Activated CD4-positive, alpha-beta T cell treated with anti-CD3 and anti-CD28 coated beads, Interleukin-2, amount 50 U/mL, for 4 hours (primary cell): ENCODE data around the gene AKR1E2.

Experiments used
- DNase-seq, 2 experiments: peaks; one replicate each; pipeline ENCODE4 v3.0.0-alpha.2; 2020

The AKR1E2 gene

DNA sequence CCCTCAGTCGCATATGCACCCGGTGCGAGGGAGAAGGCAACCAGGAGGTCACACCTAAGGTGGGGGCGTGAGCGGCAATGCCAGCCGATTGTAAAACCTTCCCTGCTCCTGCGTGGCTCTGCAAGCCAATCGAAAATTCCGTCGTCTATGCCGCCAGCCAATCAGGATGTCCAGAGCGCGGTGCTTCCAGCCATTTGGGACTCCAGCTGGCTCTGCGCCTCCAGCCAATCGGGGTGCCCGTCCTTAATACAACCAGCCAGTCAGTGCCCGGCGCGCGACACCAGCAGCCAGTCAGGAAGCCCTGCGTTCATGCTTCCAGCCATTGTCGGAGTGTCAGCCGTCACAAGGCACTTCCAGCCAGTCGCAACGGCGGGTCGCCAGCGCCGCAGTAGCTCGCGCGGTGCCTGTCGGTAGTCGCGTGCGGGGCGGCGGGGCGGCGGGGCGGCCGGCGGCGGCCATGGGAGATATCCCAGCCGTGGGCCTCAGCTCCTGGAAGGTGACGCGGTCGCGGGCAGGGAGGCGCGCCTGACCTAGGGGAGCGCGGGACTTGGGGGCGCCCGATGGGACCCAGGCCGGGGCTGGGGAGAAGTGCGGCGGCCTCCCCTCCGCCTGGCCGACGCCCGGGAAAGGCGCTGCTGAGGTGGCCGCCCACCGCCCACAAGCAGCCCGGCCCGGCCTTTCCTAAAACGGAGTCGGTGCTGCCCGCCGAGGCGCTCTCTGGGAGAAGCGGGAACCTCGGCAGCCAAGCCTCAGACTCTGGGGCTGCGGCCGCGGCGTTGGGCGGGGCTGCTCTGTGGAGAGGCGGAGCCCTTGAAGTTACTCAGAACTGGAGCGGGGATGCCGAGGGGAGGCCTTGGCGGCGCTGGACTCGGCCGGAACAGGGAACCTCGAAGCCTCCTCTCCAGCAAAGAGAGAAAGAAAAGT lies at the start of gene AKR1E2:
TSS of gene AKR1E2 (plus strand) at position 340 of the 924 bp plus-strand sequence. CDS start at position 458, 118 bp downstream.
- DNase-seq, result peak; percentile 55 to 61

DNA sequence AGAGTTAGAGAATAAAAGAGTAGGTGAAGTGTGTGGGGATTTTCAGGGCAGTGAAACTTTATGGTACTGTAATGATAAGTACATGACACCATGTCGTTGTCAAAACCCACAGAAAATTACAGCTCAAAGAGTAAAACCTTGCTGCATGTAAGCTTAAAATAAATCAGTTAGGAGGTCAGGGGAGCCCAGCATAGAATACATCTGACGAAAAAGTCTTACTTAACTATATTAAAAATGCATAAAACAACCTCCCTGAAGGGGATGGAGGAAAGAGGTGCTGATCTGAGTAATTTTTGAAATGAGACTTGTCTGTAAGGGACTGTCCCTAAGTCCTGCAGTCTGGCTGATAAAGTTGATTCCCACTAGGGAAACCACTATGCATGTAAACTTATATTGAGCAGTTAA lies 49.8 kb upstream of the AKR1E2 start:
- no peak for DNase-seq

DNA sequence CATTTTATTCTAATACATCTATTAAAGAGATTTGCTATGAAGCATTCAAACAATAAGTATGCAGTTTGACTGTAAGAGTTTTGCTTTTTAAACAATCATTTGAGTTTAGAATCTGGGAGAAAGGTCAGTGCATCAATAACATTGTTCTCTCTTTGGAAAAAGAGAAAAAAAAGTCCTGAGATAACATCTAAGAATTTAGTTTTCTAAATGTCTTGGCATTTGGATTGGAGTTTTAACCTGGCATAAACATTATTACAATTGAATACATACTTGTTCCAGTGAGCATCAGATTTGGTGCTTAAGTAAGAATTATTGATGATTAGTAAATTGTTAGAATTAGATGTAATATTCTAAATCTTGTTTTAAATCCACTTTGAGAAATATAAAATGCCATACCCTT lies 47.2 kb upstream of the AKR1E2 start:
- DNase-seq, result no peak

DNA sequence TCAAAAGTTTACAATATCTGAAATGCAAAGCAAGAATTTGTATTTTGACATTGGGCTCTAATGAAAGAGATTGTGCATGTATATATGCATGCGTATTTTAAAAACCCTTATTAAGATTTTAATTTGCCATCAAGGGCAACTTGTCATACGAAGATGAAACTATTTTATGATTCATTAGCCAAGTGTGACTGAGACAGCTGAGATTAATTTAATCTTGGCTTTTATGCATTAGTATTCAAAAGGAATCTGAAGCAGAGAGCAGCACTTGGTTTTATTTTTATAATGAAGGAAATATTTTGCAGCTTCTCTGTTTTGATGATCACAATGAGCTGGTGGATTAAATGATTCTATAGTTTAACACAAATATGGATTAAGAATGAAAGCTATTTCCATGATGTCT lies 45.9 kb upstream of the AKR1E2 start:
- no peak for DNase-seq

DNA sequence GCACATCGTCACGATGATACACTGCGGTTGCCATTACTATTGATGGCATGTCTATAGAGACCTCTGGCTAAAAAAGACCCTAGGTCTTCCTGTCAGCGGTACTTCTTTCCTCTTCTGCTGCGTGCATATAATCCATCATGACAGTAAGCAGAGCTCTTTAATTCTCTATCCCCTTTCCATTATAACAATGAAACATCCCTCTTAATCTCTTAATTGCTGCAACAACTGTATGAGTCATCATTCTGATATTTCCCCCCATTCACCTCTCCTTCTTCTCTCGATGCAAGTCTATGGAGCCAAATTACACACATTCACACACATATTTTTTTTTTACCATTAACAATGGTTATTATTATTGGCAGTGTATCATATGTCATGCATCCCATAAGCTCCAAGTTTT lies 45.2 kb upstream of the AKR1E2 start:
- no peak for DNase-seq

DNA sequence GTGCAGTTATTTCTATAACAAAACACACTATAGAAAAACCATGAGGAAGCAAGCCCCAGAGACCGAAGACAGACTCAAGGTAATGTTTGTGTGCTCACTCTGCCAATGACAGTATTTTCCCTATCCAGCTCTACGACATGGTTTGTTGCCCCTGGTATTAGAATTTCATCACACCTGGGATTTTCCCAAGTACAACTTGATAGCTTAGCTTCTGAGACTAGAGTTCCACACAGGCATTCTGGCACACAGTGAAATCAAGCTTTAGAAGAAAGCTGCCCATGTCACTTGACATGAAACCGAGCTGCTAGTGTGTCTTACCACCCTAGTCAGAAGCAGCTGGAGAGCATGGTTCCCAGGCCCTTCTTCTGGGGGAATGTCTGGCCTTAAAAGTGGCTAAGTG lies 44.1 kb upstream of the AKR1E2 start:
- DNase-seq, result no peak

DNA sequence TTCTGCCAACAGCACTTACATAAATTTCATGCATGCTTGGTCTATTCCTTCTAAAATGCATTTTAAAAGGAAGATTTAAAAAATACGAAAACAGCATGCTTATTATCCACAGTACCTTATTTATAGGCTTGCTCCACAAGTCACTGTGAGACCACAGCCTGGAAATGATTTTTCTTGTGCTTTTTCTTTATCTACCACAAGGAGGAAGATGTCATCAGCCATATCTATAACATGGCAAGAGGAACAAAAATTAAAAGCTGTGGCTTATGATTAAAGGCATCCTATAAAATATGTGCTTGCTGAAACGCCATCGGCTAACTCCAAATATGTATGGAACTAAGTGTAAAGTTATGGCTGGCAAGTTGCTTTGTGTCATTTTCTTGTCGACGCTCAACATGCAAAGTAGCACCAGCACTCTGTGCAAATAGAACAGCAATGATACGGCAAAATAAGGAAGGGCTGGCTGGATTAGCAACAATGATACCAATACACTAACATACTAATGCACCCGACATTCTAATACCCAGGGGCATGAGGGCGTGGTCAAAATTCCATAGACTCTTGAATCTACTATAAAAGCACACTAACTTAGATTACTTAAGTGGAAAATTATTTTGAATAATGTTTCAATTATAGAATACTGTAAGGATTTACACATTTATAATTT lies 41.2 kb upstream of the AKR1E2 start:
- no peak for DNase-seq

DNA sequence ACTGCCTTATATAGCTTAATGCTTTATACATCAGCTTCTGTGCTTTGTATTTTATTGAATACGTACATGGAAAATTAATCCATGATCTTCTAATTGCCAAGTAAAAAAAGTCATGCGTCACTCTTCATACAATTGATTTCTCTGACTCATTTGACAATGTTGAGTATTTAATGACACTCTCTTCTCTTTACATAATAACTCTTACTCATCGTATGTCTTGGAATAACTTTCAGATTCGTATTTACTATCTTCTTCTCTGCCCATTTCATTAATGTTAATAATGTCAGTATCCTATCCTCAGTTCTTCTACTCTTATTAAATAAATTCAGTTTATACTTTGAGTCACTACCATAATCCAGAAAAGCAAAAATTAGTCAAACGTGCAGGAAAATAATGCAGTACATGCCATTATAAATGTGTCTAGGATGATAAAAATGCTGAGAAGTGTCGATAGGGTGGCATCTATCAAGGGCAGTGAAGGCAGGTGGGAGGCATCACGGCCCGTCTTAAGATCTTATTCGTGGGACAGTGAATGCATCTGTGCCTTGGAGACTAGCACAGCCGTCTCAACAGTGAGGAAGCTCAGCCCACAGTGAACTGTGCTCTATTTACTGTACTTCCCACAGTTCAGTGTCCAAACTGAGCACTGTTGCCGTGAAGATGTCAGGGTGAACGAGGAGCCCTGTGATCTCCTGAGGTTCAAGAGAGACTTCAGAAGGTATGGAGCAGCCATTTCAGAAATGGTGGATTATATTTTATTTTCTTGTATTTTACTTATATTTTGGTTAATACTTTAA lies 39.8 kb upstream of the AKR1E2 start:
- DNase-seq, result no peak

DNA sequence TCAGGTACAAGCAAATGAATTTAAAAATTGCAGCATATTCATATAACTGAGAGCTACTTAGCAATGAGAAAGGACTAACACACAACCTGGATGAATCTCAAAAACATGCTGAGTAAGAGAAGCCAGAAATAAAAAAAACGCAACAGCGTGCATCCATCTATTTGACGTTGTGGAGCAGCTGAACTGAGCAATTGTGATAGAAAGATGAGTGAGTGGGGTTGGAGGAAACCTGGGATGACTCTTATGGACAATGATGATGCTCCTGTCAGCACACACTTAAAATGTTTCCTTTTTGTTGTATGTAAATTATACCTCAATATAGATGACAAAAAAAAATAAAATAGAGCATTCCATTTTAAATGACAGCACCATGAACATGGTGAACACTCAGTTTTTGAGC lies 36.0 kb upstream of the AKR1E2 start:
- DNase-seq, result no peak

DNA sequence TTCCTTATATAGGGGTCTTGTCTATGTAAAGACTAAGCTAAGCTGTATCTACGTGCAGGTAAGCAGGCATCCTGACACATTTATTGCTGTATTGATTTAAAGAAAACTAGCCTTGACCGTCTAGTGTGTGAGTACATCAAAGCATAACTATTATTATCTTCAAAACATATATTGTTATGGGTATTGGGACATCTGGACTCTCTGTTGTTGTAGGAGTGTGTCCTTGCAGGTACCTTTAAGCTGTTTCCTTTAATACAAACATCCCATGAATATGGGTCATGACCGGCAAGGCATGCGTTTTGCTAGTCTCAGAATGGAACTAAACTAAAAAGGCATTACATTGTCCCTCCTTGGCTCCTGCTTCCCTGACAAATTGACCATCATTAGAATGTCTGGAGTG lies 35.1 kb upstream of the AKR1E2 start:
- DNase-seq, result no peak

DNA sequence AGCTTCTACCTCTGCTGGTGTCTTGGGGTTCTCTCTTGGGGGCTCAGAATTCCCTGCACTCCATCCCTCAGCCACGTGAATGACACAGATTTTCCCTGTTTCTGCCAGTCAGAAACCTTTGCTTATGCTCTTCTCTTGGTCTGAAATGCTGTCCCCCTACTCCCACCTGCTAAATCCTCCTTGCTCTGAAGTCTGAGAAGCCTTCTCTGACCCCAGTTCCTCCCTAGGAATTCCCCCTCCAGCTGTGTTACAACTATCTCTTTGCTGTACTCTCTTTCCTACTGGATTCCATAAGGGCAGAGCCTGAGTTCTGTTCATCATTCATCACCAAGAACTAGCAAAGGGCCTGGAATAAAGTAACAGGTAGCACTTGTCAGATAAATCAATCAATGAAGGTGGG lies 33.6 kb upstream of the AKR1E2 start:
- no peak for DNase-seq

DNA sequence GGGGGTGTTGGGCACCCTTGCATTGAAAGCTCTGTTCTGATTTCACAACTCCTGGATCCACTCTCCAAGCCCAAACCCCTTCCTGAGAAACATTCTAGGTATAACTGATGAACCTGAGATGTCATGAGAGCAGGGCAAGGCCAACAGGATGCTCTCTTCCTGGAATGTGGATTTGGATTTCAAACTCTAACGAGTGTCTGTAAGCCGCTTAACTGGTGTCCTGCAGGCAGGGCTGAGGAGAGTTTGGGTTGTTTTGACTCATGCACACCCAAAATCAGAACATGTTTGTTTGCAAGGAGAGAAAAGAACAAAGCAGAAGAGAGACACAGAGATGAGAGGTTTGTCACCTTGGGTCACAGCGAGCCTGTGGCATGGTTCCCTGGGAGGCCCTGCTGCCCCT lies 24.6 kb upstream of the AKR1E2 start:
- no peak for DNase-seq

DNA sequence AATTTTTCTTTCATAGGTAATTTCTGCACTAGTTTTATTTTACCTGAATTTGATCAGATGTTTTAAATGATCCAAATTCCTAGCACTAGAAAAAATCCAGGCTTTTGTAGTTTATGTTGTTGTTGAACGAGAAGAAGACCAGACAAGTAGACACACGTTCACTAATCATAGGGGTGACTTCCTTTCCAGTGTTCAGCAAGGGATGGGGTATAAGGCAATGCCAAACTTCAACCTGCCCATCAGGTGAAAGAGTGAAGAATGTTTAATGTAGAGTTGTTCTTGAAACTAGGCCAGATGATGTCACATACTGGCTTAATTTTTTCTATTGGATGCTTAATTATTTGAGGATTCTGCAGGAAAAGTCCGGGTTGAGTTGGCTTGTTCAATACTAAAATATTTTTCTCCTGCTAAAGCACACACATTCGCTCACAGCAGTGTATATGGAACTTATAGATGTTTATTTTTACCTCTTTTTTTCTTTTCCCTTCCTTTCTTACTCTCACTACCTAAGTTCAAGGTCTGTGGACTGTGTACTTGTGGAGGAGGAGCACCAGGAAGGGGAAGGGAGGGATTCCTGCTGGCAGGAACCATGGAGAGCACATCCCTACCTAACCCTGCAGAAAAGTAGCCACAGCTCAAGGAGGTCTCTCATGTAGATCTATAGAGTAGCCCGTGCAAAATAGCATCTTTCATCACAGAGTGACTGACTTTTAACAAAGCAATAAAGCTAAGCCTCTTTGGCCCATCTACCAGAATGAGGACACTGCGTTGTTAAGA lies 23.1 kb upstream of the AKR1E2 start:
- no peak for DNase-seq

DNA sequence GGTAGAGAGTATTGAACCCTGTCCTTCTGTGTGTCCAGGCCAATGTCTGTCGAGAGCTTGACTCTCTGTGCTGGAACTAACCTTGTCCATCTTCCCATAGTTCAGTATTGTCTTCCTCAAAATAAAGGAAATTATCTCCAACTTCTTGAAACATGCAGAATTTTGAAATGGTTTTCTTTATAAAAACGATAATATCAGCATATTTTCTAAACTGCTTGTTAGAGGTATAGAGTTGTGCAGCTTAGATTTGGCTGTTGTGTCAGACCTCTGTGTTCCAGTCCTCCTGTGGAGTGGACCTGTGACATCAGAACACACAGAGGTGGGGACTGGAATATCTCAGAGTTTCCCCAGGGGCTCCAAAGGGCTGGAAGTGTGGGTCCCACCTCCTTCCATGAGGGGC lies 22.2 kb upstream of the AKR1E2 start:
- DNase-seq, result no peak

DNA sequence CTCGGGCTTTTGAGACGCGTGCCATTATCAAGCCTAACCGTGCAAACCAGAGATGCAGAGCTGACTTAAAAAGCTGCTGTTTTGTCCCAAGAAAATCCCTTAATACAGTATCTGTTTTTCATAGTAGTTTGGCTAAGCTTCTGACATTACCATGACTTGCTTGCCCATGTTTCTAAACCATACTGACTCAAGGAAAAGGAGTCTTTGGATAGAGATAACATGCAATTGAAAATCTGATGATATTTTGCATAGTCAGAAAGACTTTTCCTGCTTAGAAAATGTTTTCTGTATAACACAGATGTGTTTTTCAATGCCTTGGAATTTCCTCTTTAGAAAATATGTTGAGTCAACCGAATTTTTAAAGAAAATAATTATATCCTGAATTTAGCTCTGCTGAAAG lies 21.5 kb upstream of the AKR1E2 start:
- no peak for DNase-seq

DNA sequence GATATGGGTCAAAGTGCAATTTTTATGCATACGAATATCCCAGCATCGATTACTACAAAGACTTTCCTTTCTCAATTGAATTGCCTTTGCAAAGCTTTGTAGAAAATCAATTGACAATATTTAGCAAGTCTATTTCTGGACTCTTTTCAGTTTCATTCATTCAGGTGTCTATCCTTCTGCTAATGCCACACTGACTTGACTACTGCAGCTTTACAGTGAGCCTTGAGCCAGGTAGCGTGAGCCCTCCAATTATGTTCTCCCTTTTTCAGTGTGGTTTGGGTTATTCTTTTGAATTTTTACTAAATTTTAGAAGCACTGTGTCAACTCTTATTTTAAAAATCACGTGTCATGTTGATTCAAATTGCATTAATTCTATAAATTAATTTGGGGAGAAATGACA lies 19.5 kb upstream of the AKR1E2 start:
- DNase-seq, result no peak

DNA sequence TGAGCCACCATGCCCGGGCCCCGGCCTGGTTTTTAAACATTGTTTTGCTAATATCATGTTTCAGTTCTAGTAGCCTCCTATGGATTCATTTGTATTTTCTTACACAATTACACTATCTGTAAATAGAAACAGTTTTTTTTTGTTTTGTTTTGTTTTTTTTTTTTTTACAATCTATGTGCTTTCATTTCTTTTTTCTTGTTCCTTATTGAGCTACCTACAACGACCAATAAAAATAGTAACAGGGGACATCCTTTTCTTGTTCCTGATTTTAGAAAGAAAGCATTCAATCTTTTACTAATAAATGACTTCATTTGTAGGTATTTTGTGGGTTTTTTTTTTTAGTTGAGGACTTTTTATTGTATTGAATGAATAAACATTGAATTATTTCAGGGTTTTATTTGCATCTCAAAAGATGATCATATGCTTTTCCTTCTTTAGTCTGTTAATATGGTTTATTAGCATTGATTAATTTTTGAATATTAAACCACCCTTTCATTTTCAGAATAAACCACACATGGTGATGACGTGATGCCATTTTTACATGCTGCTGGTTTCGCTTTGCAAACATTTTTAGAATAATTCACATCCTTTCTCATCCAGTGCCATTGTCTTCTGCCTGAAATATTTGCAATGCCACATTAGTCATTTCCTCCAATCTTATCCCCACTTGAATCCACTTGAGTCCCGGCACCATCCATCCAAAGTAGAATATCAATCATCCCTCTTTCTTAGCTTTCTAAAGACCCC lies 18.1 kb upstream of the AKR1E2 start:
- no peak for DNase-seq

DNA sequence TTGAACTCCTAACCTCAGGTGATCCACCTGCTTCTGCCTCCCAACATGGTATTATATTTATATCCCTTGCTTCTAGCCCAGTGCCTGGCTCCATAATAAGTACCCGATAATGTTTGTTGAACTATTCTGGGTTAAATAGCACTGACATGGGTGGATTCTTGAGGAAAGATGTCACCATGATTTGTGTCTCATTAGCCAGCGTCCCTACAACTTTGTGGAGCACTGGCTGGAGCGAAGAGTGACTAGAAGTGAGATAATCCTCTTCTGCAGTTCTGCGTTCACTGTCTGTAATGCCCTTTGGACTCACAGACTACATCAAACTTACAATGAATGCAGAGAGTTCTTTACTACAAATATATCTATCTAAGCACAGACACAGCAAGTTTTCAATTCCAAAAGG lies 16.9 kb upstream of the AKR1E2 start:
- DNase-seq, result no peak

DNA sequence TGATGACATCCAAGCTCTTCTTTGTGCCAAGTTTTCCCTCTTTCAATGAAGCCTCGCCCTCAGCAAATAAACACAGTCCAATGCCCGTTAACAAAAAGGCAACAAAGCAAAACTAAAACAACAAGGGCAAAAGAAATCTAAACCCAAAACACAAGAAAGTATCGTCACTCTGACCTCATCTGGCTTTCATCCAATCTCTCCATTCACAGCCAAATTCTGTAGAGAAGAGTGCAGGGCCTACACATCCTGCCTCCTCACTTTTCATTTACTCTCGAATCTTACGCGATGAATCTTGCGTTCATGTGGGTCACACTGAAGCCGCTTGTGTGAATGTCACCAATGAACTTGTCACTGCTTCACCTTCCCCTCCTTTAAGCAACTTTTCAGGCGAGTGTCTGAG lies 15.9 kb upstream of the AKR1E2 start:
- DNase-seq, result no peak

DNA sequence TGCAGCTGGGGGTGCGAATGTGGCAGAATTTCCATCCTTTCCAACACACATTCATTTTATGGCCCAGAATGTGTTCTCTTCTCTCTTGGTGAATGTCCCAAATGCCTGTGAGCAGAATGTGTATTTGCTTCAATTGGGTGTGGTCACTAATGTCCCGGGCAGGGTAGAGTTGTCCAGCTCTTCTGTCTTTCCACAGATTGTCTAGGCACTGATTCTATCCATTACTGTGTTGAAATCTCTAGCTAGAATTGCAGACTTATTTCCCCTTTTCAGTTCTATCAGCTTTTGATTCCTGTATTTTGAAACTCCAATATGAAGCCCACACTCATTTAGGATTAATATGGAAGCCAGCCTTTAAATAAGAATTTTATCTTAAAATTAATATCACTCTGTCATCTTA lies 14.0 kb upstream of the AKR1E2 start:
- DNase-seq, result no peak

DNA sequence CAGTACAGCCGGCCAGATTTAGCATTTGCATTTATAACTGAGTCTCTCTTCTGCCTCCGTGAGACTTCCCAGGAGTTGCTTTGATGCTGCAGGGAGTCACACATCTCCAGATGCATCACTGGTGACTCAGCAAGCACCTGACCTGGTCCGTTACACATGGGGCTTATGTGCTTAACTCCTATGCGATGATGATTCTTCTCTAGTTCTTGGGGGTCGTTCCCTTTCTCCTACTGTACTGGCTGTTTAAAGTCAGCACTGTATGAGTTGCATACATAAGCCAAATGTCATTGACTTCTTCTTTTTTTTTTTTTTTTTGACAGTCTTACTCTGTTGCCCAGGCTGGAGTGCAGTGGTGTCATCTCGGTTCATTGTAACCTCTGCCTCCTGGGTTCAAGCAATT lies 13.0 kb upstream of the AKR1E2 start:
- DNase-seq, result no peak

DNA sequence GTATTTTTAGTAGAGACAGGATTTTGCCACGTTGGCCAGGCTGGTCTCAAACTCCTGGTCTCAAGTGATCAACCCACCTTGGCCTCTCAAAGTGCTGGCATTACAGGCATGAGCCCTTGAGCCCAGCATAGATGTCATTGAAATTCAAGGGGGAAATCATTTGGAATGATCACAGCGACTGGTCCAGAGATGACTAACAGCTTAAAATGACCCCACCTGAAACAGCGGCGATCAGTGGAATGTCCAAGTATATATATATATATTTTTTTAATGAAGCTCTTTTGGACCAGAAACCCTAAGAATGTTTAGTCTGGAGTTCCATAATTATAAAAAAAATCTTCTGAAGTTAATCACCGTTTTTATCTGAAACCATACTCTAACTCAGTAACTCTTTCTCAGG lies 12.5 kb upstream of the AKR1E2 start:
- DNase-seq, result no peak
